Transverse colon (tissue), 4 donors: Measurements from ENCODE around the gene EMX1. TPM values are rescaled to one million over a fixed set of nuclear protein-coding genes. Genes with fewer than 3 reads are reported as not detected.

ENCODE experiments used
- DNase-seq: peaks from one replicate; pipeline ENCODE4 v3.0.0-alpha.2; 2019
- H3K27ac ChIP-seq, 4 donors: fragments of 200-600 bp; sonication (generic); 2 replicates each; pipeline ENCODE4 v1.5.1; 2016 to 2018; ENCODE audit warnings: inconsistent platforms in 4 of 4
- H3K27me3 ChIP-seq: fragments of 200-600 bp; sonication (generic); 2 replicates; pipeline ENCODE4 v1.5.1; 2017; ENCODE audit warnings: inconsistent platforms
- H3K36me3 ChIP-seq, 4 donors: fragments of 200-600 bp; sonication (generic); 2 replicates each; pipeline ENCODE4 v1.5.1; 2017 to 2019; ENCODE audit warnings: inconsistent platforms in 4 of 4
- H3K4me1 ChIP-seq, 4 donors: fragments of 200-600 bp; sonication (generic); 2 replicates each; pipeline ENCODE4 v1.5.1; 2017 to 2020; ENCODE audit warnings: inconsistent platforms in 4 of 4
- H3K4me3 ChIP-seq, 4 donors: fragments of 200-600 bp; sonication (generic); 1 replicate in 1 of 4; 2 replicates in 3 of 4; pipeline versions ENCODE4 v1.5.1 to v1.6.1; 2017 to 2019; ENCODE audit warnings: inconsistent platforms in 4 of 4
- H3K9me3 ChIP-seq, 2 donors: fragments of 200-600 bp; sonication (generic); 2 replicates each; pipeline ENCODE4 v1.5.1; 2017 to 2019; ENCODE audit warnings: inconsistent platforms in 2 of 2
- CTCF ChIP-seq, 5 experiments: fragments of 200-600 bp in 3 of 5; fragments of 450-650 bp in 2 of 5; sonication (generic) in 3 of 5; IDR thresholded peaks; 1 replicate in 2 of 5; 2 replicates in 3 of 5; pipeline ENCODE4 v1.5.1; 2016 to 2017; ENCODE audit warnings: antibody characterized with exemption in 5 of 5, inconsistent platforms in 3 of 5, mild to moderate bottlenecking in 2 of 5, moderate library complexity in 1 of 5
- EP300 ChIP-seq: sonication (generic); formaldehyde crosslinking; IDR thresholded peaks from one replicate; pipeline ENCODE4 v1.6.1; 2017; ENCODE audit warnings: antibody characterized with exemption, low read depth
- POLR2A ChIP-seq: fragments of 450-650 bp; IDR thresholded peaks from one replicate; pipeline ENCODE4 v1.6.1; 2016; ENCODE audit warnings: antibody characterized with exemption, mild to moderate bottlenecking, moderate library complexity
- POLR2AphosphoS5 ChIP-seq, 3 donors: sonication (generic); formaldehyde crosslinking; IDR thresholded peaks; one replicate each; pipeline ENCODE4 v1.6.1; 2016; ENCODE audit warnings: antibody characterized with exemption in 3 of 3
- WGBS, 2 donors: methylation state at CpG; one replicate each; pipeline ENCODE4 v1.1.5; 2018; ENCODE audit warnings: low coverage in 1 of 2; 5-methylcytosine and 5-hydroxymethylcytosine counted together
- in situ Hi-C, 4 donors: fragments of 200-750 bp; cut with MboI; loops; one replicate each; pipeline versions ENCODE4 v1.15.0 to v1.15.1; 2017; ENCODE audit warnings: low sequenced_read_pairs in 3 of 4, low pct_ligation_motif_present in 1 of 4, low pct_unique_long_range_greater_than_20kb in 1 of 4
- intact Hi-C: fragments of 100-400 bp; cut with DNase I; formaldehyde crosslinking; loops from one replicate; pipeline ENCODE4 v1.15.1; 2023; ENCODE audit warnings: low total_unique reads
- total RNA-seq, 4 donors: library from RNA; depleted of rRNA; stranded (reverse); fragments of >200 nt; gene quantifications; one replicate each; pipeline ENCODE4 v1.1.0, GENCODE V29; 2016

Gene EMX1
- total RNA-seq, 4 donors from 2014 or later, result 1.5 to 2.9 (median 2.7) TPM; not detected in 1

- Histone ChIP-seq H3K27ac (no peak overlapping the region), H3K27me3 (peaks cover 13% of the 10 kb centered on the region), H3K9me3 (no peaks in the 10 kb centered on the region), H3K4me3 (no peak overlapping the region), H3K36me3 (peaks cover 0 to 9% (median 2%) of the 10 kb centered on the region in 4 donors), H3K4me1 (peaks cover 4 to 38% (median 25%) of the 10 kb centered on the region in 4 donors)
- intact Hi-C loops (loop anchor here (5.0 to 10.0 kb wide), 2 partner anchors 79 to 281 kb away; no protein-coding TSS in a partner anchor), in situ Hi-C loops (loop anchor here in 2 of 4 donors (25.0 kb wide), 2 partner anchors 269 to 294 kb away; no protein-coding TSS in a partner anchor)
- peak; percentile 48 for DNase-seq
- 64% methylated on average over 15 of the region's 15 CpGs; no CpG with 5 or more reads in 1 of the 2 donors for WGBS, 2 donors
- no peak for TF ChIP-seq POLR2A
- TF ChIP-seq POLR2AphosphoS5 (IDR thresholded peaks at IDR 0.05), result no peak
- no peak for TF ChIP-seq EP300
- peak; percentile 32 to 67 (median 55) for TF ChIP-seq CTCF (IDR thresholded peaks at IDR 0.05)
These were observed 23.6 kb upstream of the EMX1 start for GRCh38 chr2:72893594-72894319.

- TF ChIP-seq POLR2AphosphoS5 (IDR thresholded peaks at IDR 0.05), result no peak
- no peak for TF ChIP-seq EP300
- TF ChIP-seq POLR2A, result no peak
- WGBS, 2 donors, result 84% methylated on average over 9 of the region's 9 CpGs; no CpG with 5 or more reads in 1 of the 2 donors
- intact Hi-C loops (loop anchor here (5.0 to 10.0 kb wide), 2 partner anchors 78 to 280 kb away; no protein-coding TSS in a partner anchor), in situ Hi-C loops (loop anchor here in 2 of 4 donors (25.0 kb wide), 2 partner anchors 268 to 293 kb away; no protein-coding TSS in a partner anchor)
- H3K9me3 ChIP-seq, result no peaks in the 10 kb centered on the region
- peaks cover 4 to 31% (median 20%) of the 10 kb centered on the region in 4 donors for H3K4me1 ChIP-seq
- H3K27ac ChIP-seq, result no peak overlapping the region
- H3K27me3 ChIP-seq, result peaks cover 15% of the 10 kb centered on the region
- DNase-seq, result no peak
- peaks cover 0 to 9% (median 2%) of the 10 kb centered on the region in 4 donors for H3K36me3 ChIP-seq
- H3K4me3 ChIP-seq, result no peak overlapping the region
These were observed 22.8 kb upstream of the EMX1 start for GRCh38 chr2:72894514-72894913.

- 16% methylated on average over 4 of the region's 4 CpGs; no CpG with 5 or more reads in 1 of the 2 donors for WGBS, 2 donors
- intact Hi-C loops, result loop anchor here (10.0 kb wide), 1 partner anchor 280 kb away; no protein-coding TSS in a partner anchor
- DNase-seq, result no peak
- TF ChIP-seq CTCF (IDR thresholded peaks at IDR 0.05) (no peak), POLR2AphosphoS5 (IDR thresholded peaks at IDR 0.05) (no peak), EP300 (no peak), POLR2A (no peak)
- Histone ChIP-seq H3K36me3 (peaks cover 0 to 9% (median 2%) of the 10 kb centered on the region in 4 donors), H3K4me1 (peaks cover 4 to 24% (median 16%) of the 10 kb centered on the region in 4 donors), H3K4me3 (peak overlapping the region in 1 of 4 donors; percentile 26), H3K27me3 (peaks cover 20% of the 10 kb centered on the region), H3K27ac (peak overlapping the region in 3 of 4 donors; percentile 32 to 60 (median 33)), H3K9me3 (no peaks in the 10 kb centered on the region)
- in situ Hi-C loops, result loop anchor here in 2 of 4 donors (25.0 kb wide), 2 partner anchors 267 to 292 kb away; no protein-coding TSS in a partner anchor
These were observed 22.2 kb upstream of the EMX1 start for GRCh38 chr2:72895154-72895553.

- Histone ChIP-seq H3K27ac (peak overlapping the region; percentile 32 to 60 (median 42)), H3K4me1 (peaks cover 4 to 18% (median 13%) of the 10 kb centered on the region in 4 donors), H3K4me3 (peak overlapping the region in 1 of 4 donors; percentile 26), H3K36me3 (peaks cover 0 to 9% (median 2%) of the 10 kb centered on the region in 4 donors), H3K9me3 (no peaks in the 10 kb centered on the region), H3K27me3 (peaks cover 26% of the 10 kb centered on the region)
- peak; percentile 75 for DNase-seq
- WGBS, 2 donors, result 0 to 10% methylated on average over 5 to 11 of the region's 16 CpGs
- in situ Hi-C loops (loop anchor here in 2 of 4 donors (25.0 kb wide), 2 partner anchors 266 to 291 kb away; no protein-coding TSS in a partner anchor), intact Hi-C loops (loop anchor here (10.0 kb wide), 1 partner anchor 279 kb away; no protein-coding TSS in a partner anchor)
- TF ChIP-seq CTCF (IDR thresholded peaks at IDR 0.05), result peak in 2 of 5 experiments; percentile 2 to 42
- peak; percentile 47 for TF ChIP-seq POLR2A
- TF ChIP-seq EP300, result no peak
- peak in 2 of 3 donors; percentile 34 to 37 for TF ChIP-seq POLR2AphosphoS5 (IDR thresholded peaks at IDR 0.05)
These were observed 21.5 kb upstream of the EMX1 start for GRCh38 chr2:72895759-72896281.
